K562 (cell line): ENCODE data around the gene GADL1. TPM values are rescaled to one million over a fixed set of nuclear protein-coding genes. Genes with fewer than 3 reads are reported as not detected.

Source experiments
- ATAC-seq: fragments of 200-7000 bp; cut with Tn5 transposase; 3 replicates; pipeline ENCODE4 v1.9.1; 2020; ENCODE audit warnings: moderate library complexity
- BruUV-seq: library from RNA; stranded (reverse); fragments of 400-500 nt; replicated peaks from 2 replicates; lab custom pipeline; 2021; lab: Mats Ljungman, UMichigan
- CTCF ChIA-PET: fragments of 300-600 bp; formaldehyde crosslinking; extraction: SDS; loops from one replicate; lab custom pipeline; 2021; ENCODE audit warnings: low intra/inter-chr PET ratio; lab: Yijun Ruan, JAX
- POLR2A ChIA-PET: fragments of 300-600, 350-650 bp; sonication (Branson Sonifier 250); formaldehyde crosslinking; extraction: SDS; loops from one replicate; lab custom pipeline; 2021; ENCODE audit warnings: antibody characterized with exemption, inconsistent platforms; lab: Yijun Ruan, JAX
- DNase-seq, 4 experiments: peaks; one replicate each; pipeline versions ENCODE4 v3.0.0 to v3.0.0-alpha.2; 2011 to 2018; ENCODE audit warnings: low spot score in 3 of 4, mixed read lengths in 3 of 4; ENCODE audit errors: extremely low read depth in 1 of 4
- FAIRE-seq: peaks from 2 replicates; lab custom pipeline; 2011; peaks lifted over from hg19 to GRCh38; lab: Jason Lieb, UNC
- H2AFZ ChIP-seq: 2 replicates; pipeline ENCODE4 v1.6.0; 2011; ENCODE audit warnings: low read depth, low read length, control low read depth, inconsistent platforms
- H3K27ac ChIP-seq: fragments of 200-600 bp; 3 replicates; pipeline ENCODE4 v1.8.0; 2011; ENCODE audit warnings: low read depth, mild to moderate bottlenecking, control low read depth, inconsistent platforms, low read length, moderate library complexity, mixed read lengths; ENCODE audit errors: extremely low read depth
- H3K27me3 ChIP-seq, 2 experiments: fragments of 300-600 bp in 1 of 2; 2 replicates in 1 of 2; 3 replicates in 1 of 2; pipeline versions ENCODE4 v1.6.0 to v1.8.0; 2011; ENCODE audit warnings: inconsistent platforms in 2 of 2, low read length in 2 of 2, mild to moderate bottlenecking in 1 of 2, mixed read lengths in 1 of 2, moderate library complexity in 1 of 2; ENCODE audit not compliant: control insufficient read depth in 2 of 2, insufficient read depth in 2 of 2
- H3K36me3 ChIP-seq: fragments of 300-600 bp; 3 replicates; pipeline ENCODE4 v1.8.0; 2011; ENCODE audit warnings: mild to moderate bottlenecking, low read length, inconsistent platforms; ENCODE audit not compliant: control insufficient read depth, insufficient read depth
- H3K4me1 ChIP-seq, 2 experiments: fragments of 200-600 bp in 1 of 2; replicated peaks in 1 of 2; 2 replicates in 1 of 2; 3 replicates in 1 of 2; pipeline versions ENCODE4 v1.5.1 to v1.8.0; 2011; ENCODE audit warnings: inconsistent platforms in 2 of 2, low read length in 2 of 2, mild to moderate bottlenecking in 1 of 2, mixed read lengths in 1 of 2, moderate library complexity in 1 of 2; ENCODE audit not compliant: control insufficient read depth in 2 of 2, insufficient read depth in 2 of 2
- H3K4me2 ChIP-seq: 2 replicates; pipeline ENCODE4 v1.6.1; 2011; ENCODE audit warnings: low read length, control low read depth, inconsistent platforms, mixed read lengths; ENCODE audit not compliant: insufficient read depth
- H3K4me3 ChIP-seq: fragments of 200-600 bp; sonication (generic), shearing (Covaris generic); 2 replicates; pipeline ENCODE4 v1.5.1; 2016; ENCODE audit warnings: control low read depth, inconsistent platforms
- H3K79me2 ChIP-seq: fragments of 200-600 bp; 3 replicates; pipeline ENCODE4 v1.8.0; 2011; ENCODE audit warnings: low read length, inconsistent platforms; ENCODE audit not compliant: control insufficient read depth, insufficient read depth
- H3K9ac ChIP-seq, 2 experiments: 2 replicates each; pipeline versions ENCODE4 v1.6.0 to v1.6.1; 2011; ENCODE audit warnings: low read depth in 2 of 2, low read length in 2 of 2, control low read depth in 1 of 2, inconsistent platforms in 1 of 2, mild to moderate bottlenecking in 1 of 2, mixed read lengths in 1 of 2; ENCODE audit not compliant: insufficient read depth in 1 of 2
- H3K9me1 ChIP-seq: one replicate; pipeline ENCODE4 v1.6.0; 2011; ENCODE audit warnings: inconsistent platforms, mild to moderate bottlenecking, low read length, moderate library complexity; ENCODE audit not compliant: control insufficient read depth, insufficient read depth
- H3K9me3 ChIP-seq: replicated peaks from 2 replicates; pipeline ENCODE4 v1.5.1; 2011; ENCODE audit warnings: low read depth, low read length, inconsistent platforms; ENCODE audit not compliant: control insufficient read depth, insufficient read depth
- H4K20me1 ChIP-seq: replicated peaks from 2 replicates; pipeline ENCODE4 v1.6.1; 2011; ENCODE audit warnings: low read length, inconsistent platforms, mixed read lengths; ENCODE audit not compliant: control insufficient read depth, insufficient read depth
- ARNT ChIP-seq, 2 experiments: fragments of 450-650 bp; IDR thresholded peaks; 2 replicates each; pipeline ENCODE4 v1.6.1; 2016; ENCODE audit warnings: mild to moderate bottlenecking in 1 of 2
- CEBPB ChIP-seq: fragments of 450-650 bp; IDR thresholded peaks from 2 replicates; pipeline ENCODE4 v1.6.1; 2016; ENCODE audit warnings: missing genetic modification characterization, missing compliant biosample characterization
- DMBX1 ChIP-seq: fragments of 250-450 bp; sonication (Bioruptor Pico); IDR thresholded peaks from 2 replicates; pipeline ENCODE4 v1.8.0; 2022; ENCODE audit warnings: inconsistent platforms, mild to moderate bottlenecking, moderate library complexity, borderline replicate concordance
- FOXO4 ChIP-seq: fragments of 450-650 bp; formaldehyde crosslinking; IDR thresholded peaks from 2 replicates; pipeline ENCODE4 v1.4.0; 2020; ENCODE audit warnings: mild to moderate bottlenecking, moderate library complexity
- HLTF ChIP-seq: fragments of 450-650 bp; IDR thresholded peaks from 2 replicates; pipeline ENCODE4 v1.6.1; 2016
- MAFK ChIP-seq: IDR thresholded peaks from 2 replicates; pipeline ENCODE4 v1.6.1; 2011; ENCODE audit warnings: low read length, improper control_type of control experiment
- MGA ChIP-seq: fragments of 450-650 bp; IDR thresholded peaks from 2 replicates; pipeline ENCODE4 v1.6.1; 2016; ENCODE audit warnings: mild to moderate bottlenecking, moderate library complexity
- MTA3 ChIP-seq: fragments of 450-650 bp; formaldehyde crosslinking; IDR thresholded peaks from 2 replicates; pipeline ENCODE4 v1.6.1; 2017; ENCODE audit warnings: mild to moderate bottlenecking, borderline replicate concordance
- SAFB2 ChIP-seq: fragments of 200-400 bp; formaldehyde crosslinking; IDR thresholded peaks from 2 replicates; pipeline ENCODE4 v1.6.1; 2018; ENCODE audit warnings: borderline replicate concordance, low read length, low read depth, moderate library complexity; ENCODE audit not compliant: severe bottlenecking
- SUPT5H ChIP-seq: fragments of 450-650 bp; IDR thresholded peaks from 2 replicates; pipeline ENCODE4 v1.6.1; 2016
- WGBS: fragments of 100-300 bp; shearing (Covaris generic); methylation state at CpG from one replicate; pipeline ENCODE4 v1.1.6; 2016; ENCODE audit warnings: low coverage, mixed read lengths; ENCODE audit not compliant: insufficient coverage; ENCODE audit errors: missing lambda C conversion rate; 5-methylcytosine and 5-hydroxymethylcytosine counted together
- in situ Hi-C: fragments of 300-500 bp; cut with MboI; formaldehyde crosslinking; loops from 4 replicates; pipeline ENCODE4 v1.15.0; 2018; ENCODE audit warnings: inconsistent platforms, mixed read lengths
- intact Hi-C: fragments of 100-400 bp; cut with micrococcal nuclease; formaldehyde crosslinking; loops from 2 replicates; pipeline ENCODE4 v1.14.2; 2022
- polyA plus RNA-seq, 8 experiments: library from polyadenylated mRNA; depleted of rRNA in 4 of 8; stranded (reverse) in 5 of 8; unstranded in 3 of 8; fragments of >200 nt; fragmentation: Nextera tagmentation in 2 of 8; fragmentation: Illumina TruSeq in 1 of 8; extraction: Ambion mirVana in 2 of 8; extraction: Trizol in 1 of 8; gene quantifications; 2 replicates each; pipeline versions ENCODE4 v1.2.1 to v1.2.3, GENCODE V29; 2011 to 2014; ENCODE audit warnings: inconsistent platforms in 1 of 8, missing spikeins in 1 of 8
- total RNA-seq, 7 experiments: library from RNA; depleted of rRNA in 6 of 7; stranded (reverse); fragments of >200 nt in 6 of 7; fragmentation: Illumina TruSeq in 2 of 7; extraction: Trizol in 2 of 7; gene quantifications; 2 replicates each; pipeline versions ENCODE4 v1.2.1 to v1.2.3, GENCODE V29; 2011 to 2021; ENCODE audit warnings: low replicate concordance in 1 of 7

GADL1 gene
- total and polyA plus RNA-seq, 9 of the 15 experiments (the other 6 are each of a cell fraction or from before 2014, with no cell fraction given), result 0.07 TPM; not detected in 8

GRCh38 chr3:30875505-30875904 is 19.0 kb downstream of the GADL1 start:
- WGBS, result 0% methylated on average over 5 of the region's 5 CpGs
- H3K36me3 ChIP-seq, result no peaks in the 10 kb centered on the region
- H3K4me3 ChIP-seq, result no peak overlapping the region
- no peak overlapping the region for H3K27ac ChIP-seq
- no peak overlapping the region for H3K4me2 ChIP-seq
- no peaks in the 10 kb centered on the region; the same call in 1 of the 2 replicates for H3K9me3 ChIP-seq
- H4K20me1 ChIP-seq, result no peaks in the 10 kb centered on the region
- H3K9me1 ChIP-seq, result no peaks in the 10 kb centered on the region
- ATAC-seq (no peak), FAIRE-seq (no peak), DNase-seq (no peak)
- TF ChIP-seq ARNT (IDR thresholded peaks at IDR 0.05), result no peak
- TF ChIP-seq SAFB2, result no peak
- no peak for TF ChIP-seq HLTF
- no peak for TF ChIP-seq DMBX1 (CRISPR knock-in tag)
- TF ChIP-seq FOXO4, result no peak
- TF ChIP-seq CEBPB (tag), result no peak
- TF ChIP-seq MAFK, result no peak
- no peak for TF ChIP-seq MTA3
- TF ChIP-seq SUPT5H, result no peak
- TF ChIP-seq MGA, result no peak
- H3K9ac ChIP-seq, result no peak overlapping the region
- CTCF ChIA-PET, result no interaction called here
- POLR2A ChIA-PET, result no interaction called here
- no peaks in the 10 kb centered on the region for H3K4me1 ChIP-seq
- intact Hi-C loops (no loop called here), in situ Hi-C loops (no loop called here)
- no TSS peak for BruUV-seq
- H3K79me2 ChIP-seq, result no peaks in the 10 kb centered on the region
- no peaks in the 10 kb centered on the region for H3K27me3 ChIP-seq
- H2AFZ ChIP-seq, result no peak overlapping the region
